ENCODE measurements around the gene KPNA1. TPM values are rescaled to one million over a fixed set of nuclear protein-coding genes. Genes with fewer than 3 reads are reported as not detected.
"Not testable (repeated sequence)": the region's sequence is repeated elsewhere in the genome, so short reads cannot be mapped to it uniquely, and the experiment has no call there.

KPNA1 gene
- total and polyA plus RNA-seq, 4 donors: 11.6 to 74.1 (median 43.3) TPM

GRCh38 chr3:122502139-122502538, 12.6 kb downstream of the KPNA1 start:
- intact Hi-C loops (cut with DNase I): no loop called here
- Histone ChIP-seq H3K4me3 (ENCODE audit: low read length in 2 of 2) (no peak overlapping the region), H3K27me3 (ENCODE audit: control insufficient read depth in 1 of 2, insufficient read depth in 2 of 2, low read length in 1 of 2) (no peaks in the 10 kb centered on the region), H3K4me1 (ENCODE audit: control insufficient read depth in 1 of 2, insufficient read depth in 2 of 2, low read length in 2 of 2) (peaks cover 0 to 6% of the 10 kb centered on the region in 2 donors), H3K9me3 (ENCODE audit: control insufficient read depth, low read length) (no peaks in the 10 kb centered on the region), H3K27ac (ENCODE audit: low read depth in 1 of 2, low read length in 2 of 2) (no peak overlapping the region), H3K36me3 (ENCODE audit: control insufficient read depth in 1 of 2, insufficient read depth in 2 of 2, low read length in 1 of 2) (no peaks in the 10 kb centered on the region)
- DNase-seq (no peak), ATAC-seq (ENCODE audit: low FRiP score) (no peak)
- 35 to 43% methylated on average over 2 of the region's 2 CpGs for WGBS, 2 donors

- 90 to 94% methylated on average over 6 of the region's 6 CpGs for WGBS, 2 donors
- H3K4me3 ChIP-seq (ENCODE audit: low read length in 2 of 2); H3K27ac ChIP-seq (ENCODE audit: low read depth in 1 of 2, low read length in 2 of 2); intact Hi-C loops (cut with DNase I); H3K9me3 ChIP-seq (ENCODE audit: control insufficient read depth, low read length); DNase-seq; H3K4me1 ChIP-seq (ENCODE audit: control insufficient read depth in 1 of 2, insufficient read depth in 2 of 2, low read length in 2 of 2); ATAC-seq (ENCODE audit: low FRiP score); H3K36me3 ChIP-seq (ENCODE audit: control insufficient read depth in 1 of 2, insufficient read depth in 2 of 2, low read length in 1 of 2); H3K27me3 ChIP-seq (ENCODE audit: control insufficient read depth in 1 of 2, insufficient read depth in 2 of 2, low read length in 1 of 2): not testable (repeated sequence)
Observed at GRCh38 chr3:122500964-122501363, 13.8 kb downstream of the KPNA1 start.

GRCh38 chr3:122498152-122498551, 16.6 kb downstream of the KPNA1 start:
- no peaks in the 10 kb centered on the region for H3K9me3 ChIP-seq (ENCODE audit: control insufficient read depth, low read length)
- H3K4me3 ChIP-seq (ENCODE audit: low read length in 2 of 2): no peak overlapping the region
- no peak overlapping the region for H3K27ac ChIP-seq (ENCODE audit: low read depth in 1 of 2, low read length in 2 of 2)
- H3K36me3 ChIP-seq (ENCODE audit: control insufficient read depth in 1 of 2, insufficient read depth in 2 of 2, low read length in 1 of 2): peaks cover 0 to 4% of the 10 kb centered on the region in 2 donors
- H3K4me1 ChIP-seq (ENCODE audit: control insufficient read depth in 1 of 2, insufficient read depth in 2 of 2, low read length in 2 of 2): peaks cover 0 to 6% of the 10 kb centered on the region in 2 donors
- no peaks in the 10 kb centered on the region for H3K27me3 ChIP-seq (ENCODE audit: control insufficient read depth in 1 of 2, insufficient read depth in 2 of 2, low read length in 1 of 2)
- ATAC-seq (ENCODE audit: low FRiP score) (no peak), DNase-seq (no peak)
- 50 to 74% methylated on average over 1 of the region's 1 CpG for WGBS, 2 donors
- intact Hi-C loops (cut with DNase I): no loop called here

- no peak for DNase-seq
- Histone ChIP-seq H3K27ac (ENCODE audit: low read depth in 1 of 2, low read length in 2 of 2) (no peak overlapping the region), H3K4me1 (ENCODE audit: control insufficient read depth in 1 of 2, insufficient read depth in 2 of 2, low read length in 2 of 2) (peaks cover 0 to 6% of the 10 kb centered on the region in 2 donors), H3K36me3 (ENCODE audit: control insufficient read depth in 1 of 2, insufficient read depth in 2 of 2, low read length in 1 of 2) (peaks cover 0 to 4% of the 10 kb centered on the region in 2 donors), H3K4me3 (ENCODE audit: low read length in 2 of 2) (no peak overlapping the region), H3K27me3 (ENCODE audit: control insufficient read depth in 1 of 2, insufficient read depth in 2 of 2, low read length in 1 of 2) (no peaks in the 10 kb centered on the region), H3K9me3 (ENCODE audit: control insufficient read depth, low read length) (no peaks in the 10 kb centered on the region)
- intact Hi-C loops (cut with DNase I): no loop called here
- ATAC-seq (ENCODE audit: low FRiP score): no peak
- WGBS, 2 donors: 54 to 72% methylated on average over 1 of the region's 1 CpG
Observed at GRCh38 chr3:122497425-122497824, 17.3 kb downstream of the KPNA1 start.

- ATAC-seq (ENCODE audit: low FRiP score): no peak
- no peak for DNase-seq
- WGBS, 2 donors: 76 to 81% methylated on average over 2 of the region's 2 CpGs
- intact Hi-C loops (cut with DNase I): no loop called here
- H3K27me3 ChIP-seq (ENCODE audit: control insufficient read depth in 1 of 2, insufficient read depth in 2 of 2, low read length in 1 of 2): no peaks in the 10 kb centered on the region
- peaks cover 0 to 4% of the 10 kb centered on the region in 2 donors for H3K36me3 ChIP-seq (ENCODE audit: control insufficient read depth in 1 of 2, insufficient read depth in 2 of 2, low read length in 1 of 2)
- H3K4me3 ChIP-seq (ENCODE audit: low read length in 2 of 2): no peak overlapping the region
- H3K4me1 ChIP-seq (ENCODE audit: control insufficient read depth in 1 of 2, insufficient read depth in 2 of 2, low read length in 2 of 2): peaks cover 0 to 3% of the 10 kb centered on the region in 2 donors
- H3K27ac ChIP-seq (ENCODE audit: low read depth in 1 of 2, low read length in 2 of 2): no peak overlapping the region
- no peaks in the 10 kb centered on the region for H3K9me3 ChIP-seq (ENCODE audit: control insufficient read depth, low read length)
Observed at GRCh38 chr3:122496508-122496907, 18.2 kb downstream of the KPNA1 start.

- no peak overlapping the region for H3K27ac ChIP-seq (ENCODE audit: low read depth in 1 of 2, low read length in 2 of 2)
- ATAC-seq (ENCODE audit: low FRiP score) (no peak), DNase-seq (no peak)
- no peaks in the 10 kb centered on the region for H3K9me3 ChIP-seq (ENCODE audit: control insufficient read depth, low read length)
- intact Hi-C loops (cut with DNase I): no loop called here
- 92 to 93% methylated on average over 3 of the region's 3 CpGs for WGBS, 2 donors
- peaks cover 0 to 4% of the 10 kb centered on the region in 2 donors for H3K36me3 ChIP-seq (ENCODE audit: control insufficient read depth in 1 of 2, insufficient read depth in 2 of 2, low read length in 1 of 2)
- no peaks in the 10 kb centered on the region for H3K4me1 ChIP-seq (ENCODE audit: control insufficient read depth in 1 of 2, insufficient read depth in 2 of 2, low read length in 2 of 2)
- no peaks in the 10 kb centered on the region for H3K27me3 ChIP-seq (ENCODE audit: control insufficient read depth in 1 of 2, insufficient read depth in 2 of 2, low read length in 1 of 2)
- no peak overlapping the region for H3K4me3 ChIP-seq (ENCODE audit: low read length in 2 of 2)
Observed at GRCh38 chr3:122493296-122493695, 21.4 kb downstream of the KPNA1 start.

- Histone ChIP-seq H3K27ac (ENCODE audit: low read depth in 1 of 2, low read length in 2 of 2) (no peak overlapping the region), H3K36me3 (ENCODE audit: control insufficient read depth in 1 of 2, insufficient read depth in 2 of 2, low read length in 1 of 2) (no peaks in the 10 kb centered on the region), H3K4me3 (ENCODE audit: low read length in 2 of 2) (no peak overlapping the region), H3K9me3 (ENCODE audit: control insufficient read depth, low read length) (no peaks in the 10 kb centered on the region), H3K27me3 (ENCODE audit: control insufficient read depth in 1 of 2, insufficient read depth in 2 of 2, low read length in 1 of 2) (no peaks in the 10 kb centered on the region), H3K4me1 (ENCODE audit: control insufficient read depth in 1 of 2, insufficient read depth in 2 of 2, low read length in 2 of 2) (no peaks in the 10 kb centered on the region)
- 85 to 89% methylated on average over 7 of the region's 7 CpGs for WGBS, 2 donors
- ATAC-seq (ENCODE audit: low FRiP score): no peak
- DNase-seq: no peak
- intact Hi-C loops (cut with DNase I): no loop called here
Observed at GRCh38 chr3:122488262-122488973, 26.3 kb downstream of the KPNA1 start.

- no peak overlapping the region for H3K4me3 ChIP-seq (ENCODE audit: low read length in 2 of 2)
- no peaks in the 10 kb centered on the region for H3K27me3 ChIP-seq (ENCODE audit: control insufficient read depth in 1 of 2, insufficient read depth in 2 of 2, low read length in 1 of 2)
- no peaks in the 10 kb centered on the region for H3K9me3 ChIP-seq (ENCODE audit: control insufficient read depth, low read length)
- DNase-seq (no peak), ATAC-seq (ENCODE audit: low FRiP score) (no peak)
- H3K27ac ChIP-seq (ENCODE audit: low read depth in 1 of 2, low read length in 2 of 2): no peak overlapping the region
- H3K4me1 ChIP-seq (ENCODE audit: control insufficient read depth in 1 of 2, insufficient read depth in 2 of 2, low read length in 2 of 2): peaks cover 0 to 3% of the 10 kb centered on the region in 2 donors
- no peaks in the 10 kb centered on the region for H3K36me3 ChIP-seq (ENCODE audit: control insufficient read depth in 1 of 2, insufficient read depth in 2 of 2, low read length in 1 of 2)
- 53 to 59% methylated on average over 5 of the region's 5 CpGs for WGBS, 2 donors
- intact Hi-C loops (cut with DNase I): no loop called here
Observed at GRCh38 chr3:122484985-122485384, 29.8 kb downstream of the KPNA1 start.

GRCh38 chr3:122481390-122481789, 33.3 kb downstream of the KPNA1 start:
- Histone ChIP-seq H3K36me3 (ENCODE audit: control insufficient read depth in 1 of 2, insufficient read depth in 2 of 2, low read length in 1 of 2) (no peaks in the 10 kb centered on the region), H3K27me3 (ENCODE audit: control insufficient read depth in 1 of 2, insufficient read depth in 2 of 2, low read length in 1 of 2) (no peaks in the 10 kb centered on the region), H3K9me3 (ENCODE audit: control insufficient read depth, low read length) (no peaks in the 10 kb centered on the region), H3K4me3 (ENCODE audit: low read length in 2 of 2) (no peak overlapping the region), H3K27ac (ENCODE audit: low read depth in 1 of 2, low read length in 2 of 2) (no peak overlapping the region), H3K4me1 (ENCODE audit: control insufficient read depth in 1 of 2, insufficient read depth in 2 of 2, low read length in 2 of 2) (peaks cover 0 to 3% of the 10 kb centered on the region in 2 donors)
- ATAC-seq (ENCODE audit: low FRiP score): no peak
- DNase-seq: no peak
- WGBS, 2 donors: 92 to 95% methylated on average over 3 of the region's 3 CpGs
- intact Hi-C loops (cut with DNase I): no loop called here

Data from aorta (tissue), 5 donors.